ENCODE results near the gene ELMO2. TPM values are rescaled to one million over a fixed set of nuclear protein-coding genes. Genes with fewer than 3 reads are reported as not detected.

Gene ELMO2
- total and polyA plus RNA-seq, 12 donors: 17.2 to 46.0 (median 27.5) TPM

GRCh38 chr20:46368902-46369268 is 37.5 kb downstream of the ELMO2 start:
- Histone ChIP-seq H3K27ac (no peak overlapping the region), H3K36me3 (peaks cover 0 to 86% (median 74%) of the 10 kb centered on the region in 9 donors), H3K27me3 (no peaks in the 10 kb centered on the region), H3K4me3 (no peak overlapping the region), H3K4me1 (peaks cover 4 to 19% (median 9%) of the 10 kb centered on the region in 9 donors), H3K9me3 (no peaks in the 10 kb centered on the region)
- ATAC-seq: no peak
- TF ChIP-seq CTCF (IDR thresholded peaks at IDR 0.05): no peak
- WGBS, 2 donors: 83 to 89% methylated on average over 5 of the region's 5 CpGs
- DNase-seq: no peak
- intact Hi-C loops (cut with DNase I): loop anchor here in 2 of 10 donors (5.0 kb wide), 1 partner anchor 33 kb away; no protein-coding TSS in a partner anchor

- ATAC-seq (no peak), DNase-seq (no peak)
- peaks cover 0 to 80% (median 68%) of the 10 kb centered on the region in 9 donors for H3K36me3 ChIP-seq
- H3K27me3 ChIP-seq: no peaks in the 10 kb centered on the region
- WGBS, 2 donors: 85 to 88% methylated on average over 6 of the region's 6 CpGs
- no peaks in the 10 kb centered on the region for H3K9me3 ChIP-seq
- intact Hi-C loops (cut with DNase I): loop anchor here in 2 of 10 donors (5.0 kb wide), 1 partner anchor 34 kb away; no protein-coding TSS in a partner anchor
- no peak for TF ChIP-seq CTCF (IDR thresholded peaks at IDR 0.05)
- H3K4me1 ChIP-seq: peaks cover 7 to 25% (median 14%) of the 10 kb centered on the region in 9 donors
- no peak overlapping the region for H3K4me3 ChIP-seq
- H3K27ac ChIP-seq: peak overlapping the region in 1 of 10 donors; percentile 20
Measured at GRCh38 chr20:46367967-46368901, 38.2 kb downstream of the ELMO2 start.

GRCh38 chr20:46367234-46367633 is 39.2 kb downstream of the ELMO2 start:
- H3K36me3 ChIP-seq: peaks cover 0 to 78% (median 58%) of the 10 kb centered on the region in 9 donors
- intact Hi-C loops (cut with DNase I): loop anchor here in 2 of 10 donors (5.0 kb wide), 1 partner anchor 35 kb away; no protein-coding TSS in a partner anchor

More at GRCh38 chr20:46367234-46367633, 39.2 kb downstream of the ELMO2 start:
- 65 to 74% methylated on average over 5 of the region's 5 CpGs for WGBS, 2 donors
- ATAC-seq (no peak), DNase-seq (no peak)
- no peaks in the 10 kb centered on the region for H3K27me3 ChIP-seq
- no peak overlapping the region for H3K27ac ChIP-seq
- H3K9me3 ChIP-seq: no peaks in the 10 kb centered on the region
- TF ChIP-seq CTCF (IDR thresholded peaks at IDR 0.05): no peak
- no peak overlapping the region for H3K4me3 ChIP-seq
- peaks cover 10 to 35% (median 22%) of the 10 kb centered on the region in 9 donors for H3K4me1 ChIP-seq
